Transverse colon (tissue), 3 donors: ENCODE data around the gene AP1S3.

Source experiments
- CTCF ChIP-seq, 5 experiments: fragments of 200-600 bp in 3 of 5; fragments of 450-650 bp in 2 of 5; sonication (generic) in 3 of 5; IDR thresholded peaks; 1 replicate in 2 of 5; 2 replicates in 3 of 5; pipeline ENCODE4 v1.5.1; 2016 to 2017; ENCODE audit warnings: antibody characterized with exemption in 5 of 5, inconsistent platforms in 3 of 5, mild to moderate bottlenecking in 2 of 5, moderate library complexity in 1 of 5
- EP300 ChIP-seq: sonication (generic); formaldehyde crosslinking; IDR thresholded peaks from one replicate; pipeline ENCODE4 v1.6.1; 2017; ENCODE audit warnings: antibody characterized with exemption, low read depth
- POLR2A ChIP-seq: fragments of 450-650 bp; IDR thresholded peaks from one replicate; pipeline ENCODE4 v1.6.1; 2016; ENCODE audit warnings: antibody characterized with exemption, mild to moderate bottlenecking, moderate library complexity

GRCh38 chr2:223786943-223787342, 50.4 kb downstream of the AP1S3 start:
- TF ChIP-seq POLR2A (no peak), CTCF (IDR thresholded peaks at IDR 0.05) (no peak), EP300 (no peak)
